Measurements from ENCODE around the gene PAGE2.
"Not testable (repeated sequence)": the region's sequence is repeated elsewhere in the genome, so short reads cannot be mapped to it uniquely, and the experiment has no call there.

The PAGE2 gene

GRCh38 chrX:55088795-55089489 is at the start of gene PAGE2:
PAGE2 (plus strand) TSS chrX:55089018; CDS start chrX:55090021, 1,003 bp downstream.
- DNase-seq (ENCODE audit: low spot score) = no peak

GRCh38 chrX:55039471-55039870 is 49.3 kb upstream of the PAGE2 start:
- no peak for DNase-seq (ENCODE audit: low spot score)

- DNase-seq (ENCODE audit: low spot score) = no peak
Observed at GRCh38 chrX:55041514-55041913, 47.3 kb upstream of the PAGE2 start.

- DNase-seq (ENCODE audit: low spot score) = not testable (repeated sequence)
Observed at GRCh38 chrX:55050599-55050998, 38.2 kb upstream of the PAGE2 start.

- DNase-seq (ENCODE audit: low spot score) = no peak
Observed at GRCh38 chrX:55056820-55057674, 31.8 kb upstream of the PAGE2 start.

GRCh38 chrX:55057675-55058249 is 31.1 kb upstream of the PAGE2 start:
- DNase-seq (ENCODE audit: low spot score) = no peak

- not testable (repeated sequence) for DNase-seq (ENCODE audit: low spot score)
Observed at GRCh38 chrX:55067180-55067579, 21.6 kb upstream of the PAGE2 start.

GRCh38 chrX:55072286-55072685 is 16.5 kb upstream of the PAGE2 start:
- no peak for DNase-seq (ENCODE audit: low spot score)

GRCh38 chrX:55074851-55075467 is 13.9 kb upstream of the PAGE2 start, which contains the start of gene PAGE2B:
PAGE2B (plus strand) TSS chrX:55075030; CDS start chrX:55076042, 1,012 bp downstream.
- DNase-seq (ENCODE audit: low spot score) = no peak

- no peak for DNase-seq (ENCODE audit: low spot score)
Observed at GRCh38 chrX:55098691-55099090, 9.9 kb downstream of the PAGE2 start.

- no peak for DNase-seq (ENCODE audit: low spot score)
Observed at GRCh38 chrX:55099162-55099561, 10.3 kb downstream of the PAGE2 start.

GRCh38 chrX:55102754-55103153 is 13.9 kb downstream of the PAGE2 start:
- no peak for DNase-seq (ENCODE audit: low spot score)

- no peak for DNase-seq (ENCODE audit: low spot score)
Observed at GRCh38 chrX:55107262-55107661, 18.4 kb downstream of the PAGE2 start.

- DNase-seq (ENCODE audit: low spot score) = no peak
Observed at GRCh38 chrX:55107911-55108310, 19.1 kb downstream of the PAGE2 start.

- no peak for DNase-seq (ENCODE audit: low spot score)
Observed at GRCh38 chrX:55109306-55109705, 20.5 kb downstream of the PAGE2 start.

- no peak for DNase-seq (ENCODE audit: low spot score)
Observed at GRCh38 chrX:55111578-55112254, 22.9 kb downstream of the PAGE2 start.

GRCh38 chrX:55116589-55116988 is 27.8 kb downstream of the PAGE2 start:
- not testable (repeated sequence) for DNase-seq (ENCODE audit: low spot score)

GRCh38 chrX:55118574-55118973 is 29.8 kb downstream of the PAGE2 start:
- DNase-seq (ENCODE audit: low spot score) = no peak

GRCh38 chrX:55119271-55119670 is 30.5 kb downstream of the PAGE2 start:
- DNase-seq (ENCODE audit: low spot score) = no peak

- no peak for DNase-seq (ENCODE audit: low spot score)
Observed at GRCh38 chrX:55119712-55120111, 30.9 kb downstream of the PAGE2 start.

GRCh38 chrX:55120761-55121358 is 32.0 kb downstream of the PAGE2 start:
- DNase-seq (ENCODE audit: low spot score) = no peak
